GM18907 (cell line): ENCODE data around the gene GSTA2.
"Not testable (repeated sequence)": the region's sequence is repeated elsewhere in the genome, so short reads cannot be mapped to it uniquely, and the experiment has no call there.

Experiments used
- ATAC-seq: cut with Tn5 transposase; IDR thresholded peaks from one replicate; pipeline ENCODE4 v1.9.1; 2021; ENCODE audit warnings: mild to moderate bottlenecking, moderate library complexity; ENCODE audit not compliant: unreplicated experiment

Gene GSTA2

DNA sequence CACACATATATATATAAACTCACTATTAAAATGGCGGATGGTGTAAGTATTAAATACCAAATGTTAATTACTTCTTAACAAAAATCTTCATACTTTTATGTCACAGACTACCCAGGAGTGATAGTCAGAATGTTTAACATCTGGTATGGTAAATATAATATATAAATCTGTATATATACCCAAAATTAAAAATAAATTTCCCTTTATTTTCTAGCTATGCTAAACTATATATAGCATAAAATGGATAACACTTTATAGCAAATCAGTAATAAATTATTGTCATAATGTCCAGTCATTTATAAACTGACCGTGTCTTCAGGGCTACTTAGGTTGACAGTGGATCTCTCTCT lies 37.1 kb downstream of the GSTA2 start:
- ATAC-seq: no peak

- no peak for ATAC-seq
Measured at GRCh38 chr6:52725535-52726192, 37.6 kb downstream of the GSTA2 start.

- no peak for ATAC-seq
Measured at GRCh38 chr6:52725143-52725534, 38.1 kb downstream of the GSTA2 start.

DNA sequence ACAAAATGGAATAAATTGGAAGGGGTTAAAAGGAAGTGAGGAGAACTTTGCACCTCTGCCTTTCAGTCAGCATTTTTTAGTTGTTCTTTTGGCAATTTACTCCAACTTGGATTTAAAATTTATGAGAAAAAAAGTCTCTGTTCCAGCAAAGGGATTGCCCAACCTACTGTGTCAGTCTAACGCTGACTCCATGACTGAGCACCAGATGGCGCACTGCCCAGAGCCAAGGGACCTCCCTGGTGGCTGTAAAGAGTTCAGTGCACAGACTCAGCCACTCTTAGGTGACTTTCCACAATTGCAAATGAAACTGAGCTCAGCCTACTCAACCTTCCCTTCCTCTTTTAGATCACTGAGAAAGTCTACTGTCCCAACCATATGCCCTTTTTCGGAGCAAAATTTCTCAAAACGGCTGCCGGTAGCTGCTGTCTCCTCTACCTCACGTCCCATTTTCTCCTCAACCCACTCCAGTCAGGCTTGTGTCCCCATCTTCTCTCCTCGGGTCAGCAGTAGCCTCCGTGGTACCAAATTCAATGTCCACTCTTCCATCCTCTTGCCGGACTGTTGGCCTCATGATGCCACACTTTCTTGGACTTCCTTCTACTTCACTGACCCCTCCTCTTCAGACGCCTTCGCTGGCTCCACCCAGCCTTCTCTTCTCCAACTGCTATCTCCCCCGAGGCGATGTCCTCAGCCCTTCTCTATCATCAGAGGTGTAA lies 38.7 kb downstream of the GSTA2 start:
- ATAC-seq: peak; percentile 96

DNA sequence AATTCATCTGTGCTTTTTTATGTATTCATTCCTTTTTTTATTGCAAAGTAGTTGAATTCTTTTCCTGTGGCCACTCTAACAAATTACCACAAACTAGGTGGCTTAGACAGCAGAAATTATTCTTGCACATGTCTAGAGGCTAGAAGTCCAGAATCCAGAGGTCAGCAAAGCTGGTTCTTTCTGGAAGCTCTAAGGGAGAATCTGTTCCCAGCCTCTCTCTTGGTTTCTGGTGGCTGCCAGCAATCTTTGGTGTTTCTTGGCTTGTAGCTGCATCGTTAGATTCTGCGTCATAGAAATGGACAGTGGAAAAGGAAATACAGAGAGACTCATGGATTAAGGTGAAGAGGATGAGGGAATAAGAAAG lies 39.3 kb downstream of the GSTA2 start:
- no peak for ATAC-seq

DNA sequence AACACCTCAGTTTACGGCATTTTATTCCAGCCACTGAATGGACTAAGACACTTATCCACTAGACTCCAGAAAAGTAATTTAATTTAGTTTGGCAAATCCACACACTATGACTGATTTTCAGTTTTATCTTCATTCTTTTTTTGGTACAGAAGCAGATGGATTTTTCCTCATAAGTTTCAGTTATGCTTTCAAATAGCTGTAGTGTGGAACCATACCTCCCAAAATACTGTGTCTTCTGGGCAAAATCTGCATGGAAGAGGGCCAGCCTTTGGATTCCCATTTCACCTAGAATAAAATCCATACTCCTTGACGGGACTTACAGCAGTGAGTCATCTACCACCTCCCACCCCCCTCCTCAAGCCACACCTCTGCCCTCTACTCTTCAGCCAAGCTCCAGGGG lies 43.0 kb downstream of the GSTA2 start:
- no peak for ATAC-seq

- ATAC-seq: no peak
Measured at GRCh38 chr6:52718550-52718949, 44.7 kb downstream of the GSTA2 start.

DNA sequence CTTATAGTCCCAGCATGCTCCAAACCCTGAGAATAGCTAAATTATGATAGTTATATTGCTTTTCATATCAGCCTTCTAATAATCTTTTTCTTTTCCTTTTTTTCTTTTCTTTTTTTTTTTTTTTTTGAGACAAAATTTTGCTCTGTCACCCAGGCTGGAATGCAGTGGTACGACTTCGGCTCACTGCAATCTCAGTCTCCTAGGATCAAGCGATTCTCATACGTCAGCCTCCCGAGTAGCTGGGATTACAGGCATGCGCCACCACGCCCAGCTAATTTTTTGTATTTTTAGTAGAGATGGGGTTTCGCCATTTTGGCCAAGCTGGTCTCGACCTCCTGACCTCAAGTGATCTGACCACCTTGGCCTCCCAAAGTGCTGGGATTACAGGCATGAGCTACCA lies 48.5 kb downstream of the GSTA2 start:
- not testable (repeated sequence) for ATAC-seq

DNA sequence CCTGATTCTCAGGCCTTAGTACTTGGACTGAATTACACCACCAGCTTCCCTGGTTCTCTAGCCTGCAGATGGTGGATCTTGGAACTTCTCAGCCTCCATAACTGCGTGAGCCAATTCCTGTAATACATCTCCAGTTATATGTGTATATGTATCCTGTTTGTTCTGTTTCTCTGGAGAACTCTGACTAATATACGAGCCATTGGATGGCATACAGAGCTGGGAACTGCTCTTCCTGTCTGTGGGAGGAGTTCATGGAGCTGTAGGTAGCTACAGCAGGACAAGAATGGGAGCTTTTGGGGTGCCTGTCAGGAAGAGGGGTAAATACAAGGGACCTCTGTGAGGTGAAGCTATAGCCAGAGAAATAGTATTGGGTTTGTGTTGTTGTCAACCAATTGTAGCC lies 51.1 kb downstream of the GSTA2 start:
- ATAC-seq: no peak

DNA sequence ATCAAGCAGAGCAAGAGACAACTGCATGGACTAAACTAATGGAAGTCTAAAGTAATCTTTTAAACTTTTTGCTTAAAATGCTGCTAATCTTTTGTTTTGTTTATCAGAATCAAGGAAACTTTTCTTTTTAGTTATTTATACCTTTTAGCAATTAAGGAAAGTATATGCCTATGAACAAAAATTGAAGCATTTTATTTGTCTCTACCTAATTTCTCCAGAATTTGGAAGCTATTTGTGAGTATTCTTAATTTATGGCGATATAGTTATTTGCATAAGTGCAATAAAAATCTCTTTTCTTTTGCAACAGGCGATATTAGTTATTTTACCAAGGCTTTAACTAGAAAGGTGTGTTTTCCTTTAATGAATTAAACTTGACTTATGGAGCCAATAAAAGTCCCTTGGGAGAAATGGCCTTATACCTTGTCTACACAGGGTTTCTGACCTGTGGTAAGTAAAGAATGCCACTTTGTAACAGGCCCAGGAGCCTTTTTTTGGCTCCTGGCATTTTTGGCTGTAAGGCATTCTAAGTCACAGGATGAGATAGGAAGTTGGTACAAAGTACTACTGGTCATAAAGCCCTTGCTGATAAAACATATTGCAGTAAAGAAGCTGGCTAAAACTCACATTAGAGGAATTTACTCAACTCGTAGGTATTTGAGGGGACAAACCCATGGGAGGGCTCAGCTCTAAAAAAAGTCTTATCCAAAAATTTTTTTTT lies 55.2 kb downstream of the GSTA2 start:
- no peak for ATAC-seq

GRCh38 chr6:52706001-52706400 lies 57.3 kb downstream of the GSTA2 start:
- ATAC-seq: no peak

- ATAC-seq: not testable (repeated sequence)
Measured at GRCh38 chr6:52704781-52705502, 58.3 kb downstream of the GSTA2 start.

- no peak for ATAC-seq
Measured at GRCh38 chr6:52704060-52704459, 59.2 kb downstream of the GSTA2 start.
